ENCODE results near the gene PPP1R7.

DNA sequence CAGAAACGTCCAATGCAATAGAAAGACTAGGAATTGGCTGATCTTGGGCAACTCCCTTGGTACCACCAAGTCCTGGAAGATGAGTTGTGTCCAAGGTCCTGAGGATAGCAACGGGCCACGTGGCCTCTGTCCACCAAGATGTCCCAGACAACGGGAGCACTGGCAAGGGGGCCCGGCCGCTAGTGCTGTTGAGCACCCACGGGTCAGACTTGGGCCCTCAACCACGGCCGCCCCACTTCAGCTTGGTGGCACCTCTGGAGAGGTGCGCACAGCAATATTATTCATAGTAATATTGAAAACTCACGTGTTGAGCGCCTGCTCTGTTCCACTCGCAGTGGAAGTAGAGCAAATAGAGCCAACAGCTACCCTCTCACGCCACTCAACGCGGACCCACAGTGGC lies 20.0 kb upstream of the PPP1R7 start:
- TF ChIP-seq, protein P1, sequence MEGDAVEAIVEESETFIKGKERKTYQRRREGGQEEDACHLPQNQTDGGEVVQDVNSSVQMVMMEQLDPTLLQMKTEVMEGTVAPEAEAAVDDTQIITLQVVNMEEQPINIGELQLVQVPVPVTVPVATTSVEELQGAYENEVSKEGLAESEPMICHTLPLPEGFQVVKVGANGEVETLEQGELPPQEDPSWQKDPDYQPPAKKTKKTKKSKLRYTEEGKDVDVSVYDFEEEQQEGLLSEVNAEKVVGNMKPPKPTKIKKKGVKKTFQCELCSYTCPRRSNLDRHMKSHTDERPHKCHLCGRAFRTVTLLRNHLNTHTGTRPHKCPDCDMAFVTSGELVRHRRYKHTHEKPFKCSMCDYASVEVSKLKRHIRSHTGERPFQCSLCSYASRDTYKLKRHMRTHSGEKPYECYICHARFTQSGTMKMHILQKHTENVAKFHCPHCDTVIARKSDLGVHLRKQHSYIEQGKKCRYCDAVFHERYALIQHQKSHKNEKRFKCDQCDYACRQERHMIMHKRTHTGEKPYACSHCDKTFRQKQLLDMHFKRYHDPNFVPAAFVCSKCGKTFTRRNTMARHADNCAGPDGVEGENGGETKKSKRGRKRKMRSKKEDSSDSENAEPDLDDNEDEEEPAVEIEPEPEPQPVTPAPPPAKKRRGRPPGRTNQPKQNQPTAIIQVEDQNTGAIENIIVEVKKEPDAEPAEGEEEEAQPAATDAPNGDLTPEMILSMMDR (IDR thresholded peaks at IDR 0.05 in 8 of 11, conservative IDR thresholded peaks at IDR 0.05 in 3 of 11): no peak
- TF ChIP-seq POLR2A (IDR thresholded peaks at IDR 0.05): no peak
